RCC 7860 (cell line): ENCODE measurements around the gene AHRR.

ENCODE experiments used
- DNase-seq: peaks from one replicate; pipeline ENCODE4 v3.0.0-alpha.2; 2015; ENCODE audit warnings: low spot score
- FAIRE-seq: peaks from 2 replicates; lab custom pipeline; 2012; peaks lifted over from hg19 to GRCh38; lab: Jason Lieb, UNC

AHRR gene

DNA sequence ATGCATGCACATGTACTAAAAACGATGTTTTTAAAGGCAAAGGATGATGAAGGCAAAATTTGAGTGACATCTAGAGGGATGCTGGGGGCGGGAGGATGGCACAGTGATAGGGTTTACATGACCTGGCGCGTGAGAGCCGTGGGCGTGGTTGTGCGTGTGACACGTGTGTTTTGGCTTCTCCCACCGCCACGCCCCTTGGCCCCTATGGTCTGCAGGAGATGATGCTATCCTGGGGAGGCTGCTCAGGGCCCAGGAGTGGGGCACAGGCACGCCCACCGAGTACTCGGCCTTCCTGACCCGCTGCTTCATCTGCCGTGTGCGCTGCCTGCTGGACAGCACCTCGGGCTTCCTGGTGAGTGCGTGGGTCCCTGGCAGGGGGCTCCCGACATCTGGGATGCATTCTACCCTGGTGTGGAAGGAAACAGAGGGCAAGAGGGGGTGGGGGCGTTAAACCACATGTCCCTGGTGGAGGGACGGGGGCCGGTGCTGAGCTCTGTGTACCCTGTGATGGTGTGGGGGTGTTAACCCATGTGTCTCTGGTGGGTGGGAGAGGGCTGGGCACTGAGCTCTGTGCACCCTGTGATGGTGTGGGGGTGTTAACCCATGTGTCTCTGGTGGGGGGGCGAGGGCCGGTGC lies 102.2 kb downstream of the AHRR start:
- no peak for FAIRE-seq
- DNase-seq: no peak

- no peak for FAIRE-seq
- no peak for DNase-seq
These were observed 103.0 kb downstream of the AHRR start for GRCh38 chr5:424301-425110.

DNA sequence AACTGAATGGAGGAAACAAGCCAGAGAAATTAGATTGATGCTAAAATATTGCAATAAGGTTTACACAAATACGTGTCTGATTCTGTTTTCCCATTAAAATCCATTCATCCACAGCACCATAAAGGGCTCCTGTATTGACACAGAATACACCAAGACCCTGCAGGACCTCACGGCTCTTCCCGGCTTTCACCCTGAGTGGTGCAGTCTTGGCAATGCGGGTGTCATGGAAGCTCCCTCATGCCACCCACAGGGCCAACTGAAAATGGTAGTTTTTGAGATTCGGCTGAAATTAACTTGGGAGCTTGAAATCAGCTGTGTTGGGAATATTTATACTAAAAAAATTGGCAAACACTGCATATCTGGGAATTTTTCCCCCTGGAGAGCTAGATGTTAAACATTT lies 104.2 kb downstream of the AHRR start:
- DNase-seq (no peak), FAIRE-seq (no peak)

DNA sequence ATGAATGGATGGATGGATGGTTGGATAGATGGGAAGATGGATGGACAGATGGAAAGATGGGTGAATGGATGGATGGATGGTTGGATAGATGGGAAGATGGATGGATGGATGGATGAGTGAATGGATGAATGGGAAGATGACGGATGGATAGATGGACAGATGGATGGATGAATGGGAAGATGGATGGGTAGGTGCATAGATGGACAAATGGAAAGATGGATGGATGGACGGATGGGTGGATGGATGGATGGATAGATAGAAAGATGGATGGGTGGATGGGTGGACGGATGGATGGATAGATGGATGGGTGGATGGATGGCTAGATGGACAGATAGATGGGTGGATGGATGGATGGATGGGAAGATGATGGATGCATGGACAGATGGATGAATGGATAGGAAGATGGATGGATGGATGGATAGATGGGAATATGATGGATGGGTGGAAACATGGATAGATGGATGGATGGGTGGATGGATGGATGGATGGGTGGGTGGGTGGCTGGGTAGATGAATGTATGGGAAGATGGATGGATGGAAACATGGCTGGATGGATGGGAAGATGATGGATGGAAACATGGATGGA lies 105.0 kb downstream of the AHRR start:
- FAIRE-seq (no peak), DNase-seq (no peak)

- DNase-seq (no peak), FAIRE-seq (no peak)
These were observed 106.0 kb downstream of the AHRR start for GRCh38 chr5:427415-428087.

DNA sequence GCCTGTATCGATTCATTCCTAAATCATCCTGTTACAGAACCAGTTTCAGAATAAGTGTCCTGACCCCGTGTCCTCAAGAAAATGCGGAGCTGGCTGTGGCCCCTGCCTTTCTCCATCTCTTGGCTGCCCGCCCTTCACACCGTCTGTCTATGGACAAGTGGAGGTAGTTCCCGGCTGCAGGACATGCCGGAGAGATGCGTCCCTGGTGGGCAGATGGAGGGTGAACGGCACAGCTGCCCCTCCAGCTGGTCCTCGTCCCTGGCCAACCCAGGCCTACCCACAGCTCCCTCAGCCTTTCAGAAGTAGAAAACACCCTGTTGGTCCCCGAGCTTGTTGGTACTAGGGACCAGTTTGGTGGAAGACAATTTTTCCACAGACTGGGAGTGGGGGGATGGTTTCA lies 106.7 kb downstream of the AHRR start:
- no peak for FAIRE-seq
- no peak for DNase-seq

GRCh38 chr5:428754-429452 lies 107.4 kb downstream of the AHRR start:
- no peak for FAIRE-seq

DNA sequence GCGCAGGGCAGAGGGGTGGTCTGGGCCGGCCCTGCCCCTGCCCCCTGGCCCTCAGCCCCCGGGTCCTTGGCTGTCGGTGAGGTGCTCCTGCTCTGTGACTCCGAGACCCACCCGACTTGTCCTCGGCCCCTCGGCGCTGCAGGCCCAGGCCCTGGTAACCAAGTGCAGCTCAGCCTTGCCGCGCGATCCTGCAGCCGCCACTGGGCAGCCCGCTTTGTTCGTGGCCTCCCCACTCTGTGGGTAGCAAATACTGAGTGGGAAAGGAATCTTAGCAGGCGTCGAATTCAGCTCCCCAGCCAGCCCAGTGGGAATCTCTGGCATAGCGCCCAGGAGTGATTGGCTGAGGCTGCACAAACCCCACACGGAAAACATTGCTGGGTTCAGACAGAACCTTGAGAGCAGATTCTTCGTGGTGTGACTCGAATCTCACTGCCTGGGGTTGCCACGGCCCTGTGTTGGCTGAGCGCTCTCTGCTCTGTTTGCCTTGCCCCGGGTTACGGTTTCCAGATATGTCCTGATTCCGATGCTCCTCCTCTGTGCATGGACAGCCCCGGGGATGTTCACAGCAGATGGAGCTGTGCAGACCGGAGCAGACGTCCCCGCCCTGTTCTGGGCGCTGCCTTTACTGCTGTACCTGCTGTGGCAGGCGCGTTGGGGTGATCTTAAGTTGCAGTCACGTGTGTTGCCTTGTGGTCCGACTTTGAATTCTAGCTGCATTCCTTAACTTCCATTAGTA lies 108.1 kb downstream of the AHRR start:
- FAIRE-seq (no peak), DNase-seq (no peak)

More at GRCh38 chr5:428754-429452, 107.4 kb downstream of the AHRR start:
- no peak for DNase-seq

DNA sequence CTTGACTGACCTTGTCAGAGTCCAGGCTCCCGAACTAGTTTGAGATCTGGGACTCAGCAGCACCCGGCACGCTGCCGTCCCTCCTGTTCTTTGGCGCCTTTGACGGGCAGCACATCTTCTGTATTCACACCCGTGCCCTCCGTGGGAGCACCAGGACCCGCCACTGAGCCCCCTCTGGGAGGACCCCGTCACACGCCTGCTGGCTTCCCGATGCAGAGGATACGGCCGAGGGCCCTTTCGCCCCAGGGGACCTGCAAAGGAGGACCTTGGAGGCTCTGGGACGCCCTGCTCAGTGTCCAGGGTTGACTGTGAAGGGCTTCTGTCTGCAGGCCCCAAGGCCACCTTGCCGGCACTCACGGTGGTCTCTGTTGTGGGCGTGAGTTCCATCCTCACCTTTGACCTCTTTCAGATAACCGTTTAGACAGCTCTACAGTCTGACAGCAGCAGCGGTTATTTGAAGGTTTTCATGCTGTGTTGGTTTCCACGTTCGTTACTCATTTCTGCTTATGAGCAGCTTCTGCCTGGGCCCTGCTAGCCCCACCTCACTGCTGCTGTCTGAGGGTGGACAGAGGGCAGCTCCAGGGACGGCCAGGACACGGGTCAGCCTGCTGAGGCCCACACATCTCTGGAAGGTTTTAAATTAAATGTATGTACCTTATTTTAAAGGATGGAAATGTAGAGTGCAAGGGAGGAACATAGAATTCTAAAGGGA lies 108.9 kb downstream of the AHRR start:
- FAIRE-seq (no peak), DNase-seq (no peak)

GRCh38 chr5:431001-431710 lies 109.6 kb downstream of the AHRR start:
- no peak for FAIRE-seq
- no peak for DNase-seq

DNA sequence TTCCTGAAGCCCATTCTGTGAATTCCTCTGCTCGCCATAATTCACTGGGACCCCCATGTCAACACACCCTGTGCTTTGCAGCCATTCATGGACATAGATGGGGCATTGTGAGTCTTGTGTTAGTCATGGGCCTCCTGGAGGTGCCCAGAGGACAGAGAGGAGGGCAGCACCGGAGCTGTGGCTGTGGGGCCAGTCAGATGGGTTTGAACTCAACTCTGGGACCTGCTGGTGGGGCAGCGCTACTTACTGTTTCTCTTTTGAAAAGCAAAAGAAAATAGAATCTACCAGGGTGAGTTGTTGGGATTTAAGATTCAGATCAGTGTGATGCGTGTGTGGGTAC lies 110.2 kb downstream of the AHRR start:
- no peak for FAIRE-seq
- DNase-seq: no peak

DNA sequence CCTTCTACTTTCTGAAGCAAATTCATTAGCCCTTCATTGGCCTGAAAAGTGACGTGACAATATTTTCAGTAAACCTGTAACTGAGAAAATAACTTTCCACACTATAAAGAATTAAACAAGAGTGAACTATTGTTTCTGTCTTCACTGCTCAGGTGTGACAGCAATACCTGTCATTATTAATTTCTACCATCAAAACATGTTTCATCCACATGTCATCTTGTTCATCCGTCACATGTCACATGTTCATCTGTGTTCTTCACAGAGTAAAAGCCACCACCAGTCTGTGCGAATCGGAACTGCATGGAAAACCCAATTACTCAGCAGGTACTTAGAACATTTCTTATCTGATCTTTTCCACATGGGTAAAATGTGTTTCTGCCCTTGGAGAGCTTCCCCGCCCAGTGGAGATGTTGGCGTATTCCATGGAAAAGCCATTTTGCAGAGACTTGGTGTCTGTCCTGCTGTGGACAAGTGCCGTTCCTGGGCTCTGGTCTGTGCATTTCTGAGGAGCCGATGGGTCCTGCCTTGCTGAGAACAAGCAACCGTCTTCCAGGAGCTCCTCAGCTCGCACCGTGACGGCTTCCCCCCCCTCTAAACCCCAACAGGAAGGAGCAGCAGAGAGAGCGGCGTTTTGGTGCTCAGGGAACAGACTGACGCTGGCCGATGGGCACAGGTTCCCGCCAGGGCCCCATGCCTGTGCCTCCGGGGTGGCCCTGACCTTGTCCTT lies 110.8 kb downstream of the AHRR start:
- DNase-seq (no peak), FAIRE-seq (no peak)

- DNase-seq (no peak), FAIRE-seq (no peak)
These were observed 111.6 kb downstream of the AHRR start for GRCh38 chr5:432928-433791.

- FAIRE-seq (no peak), DNase-seq (no peak)
These were observed 112.3 kb downstream of the AHRR start for GRCh38 chr5:433836-434235.

GRCh38 chr5:434443-435146 lies 113.1 kb downstream of the AHRR start:
- FAIRE-seq (no peak), DNase-seq (no peak)

DNA sequence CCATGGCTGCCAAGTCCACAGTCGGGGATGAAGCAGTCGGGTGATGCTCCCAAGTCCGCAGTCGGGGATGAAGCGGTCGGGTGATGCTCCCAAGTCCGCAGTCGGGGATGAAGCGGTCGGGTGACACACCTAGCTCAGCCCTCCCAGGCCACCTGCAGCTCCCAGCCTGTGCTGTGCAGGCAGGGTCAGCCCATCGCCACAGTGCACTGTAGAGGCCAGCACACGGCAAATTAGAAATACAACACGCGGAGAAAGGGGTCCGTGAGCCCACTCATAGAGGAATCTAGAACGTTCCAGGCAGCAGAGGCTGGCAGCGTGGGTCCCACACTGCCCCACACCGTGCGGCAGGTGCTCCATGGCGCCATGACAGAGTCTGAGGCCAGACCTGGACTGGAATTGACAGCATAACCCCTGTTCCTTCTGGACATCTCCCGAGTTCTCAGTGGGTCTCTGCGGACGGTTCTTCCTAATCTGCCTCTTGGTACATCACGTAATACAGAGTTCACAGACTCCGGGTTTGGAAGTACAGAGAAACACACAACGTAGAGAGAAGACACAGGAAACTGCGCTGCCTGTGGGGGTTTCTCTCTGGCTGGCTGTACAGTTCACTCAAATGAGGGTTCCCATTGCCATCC lies 113.8 kb downstream of the AHRR start:
- FAIRE-seq (no peak), DNase-seq (no peak)
